ENCODE measurements around the gene ACOX3.

ACOX3 gene

GRCh38 chr4:8451440-8452182, 11.1 kb upstream of the ACOX3 start:
- Histone ChIP-seq H3K4me2 (ENCODE audit: low read length) (no peak overlapping the region), H2AFZ (ENCODE audit: low read length) (no peak overlapping the region), H3K4me1 (ENCODE audit: insufficient read depth, low read length, severe bottlenecking) (no peaks in the 10 kb centered on the region), H4K20me1 (ENCODE audit: insufficient read depth, low read length) (no peaks in the 10 kb centered on the region), H3K27ac (ENCODE audit: low read depth, low read length, poor library complexity, severe bottlenecking) (no peak overlapping the region), H3K27me3 (ENCODE audit: insufficient read depth, low read length) (no peaks in the 10 kb centered on the region), H3K9me2 (ENCODE audit: low read depth, low read length) (no peaks in the 10 kb centered on the region), H3K9me3 (ENCODE audit: low read length) (no peaks in the 10 kb centered on the region), H3K79me2 (ENCODE audit: insufficient read depth, low read length) (no peaks in the 10 kb centered on the region), H3K9ac (ENCODE audit: low read length) (no peak overlapping the region), H3K36me3 (ENCODE audit: insufficient read depth, low read length) (peaks cover 32% of the 10 kb centered on the region), H3F3A (ENCODE audit: insufficient read depth, low read length) (no peaks in the 10 kb centered on the region), H3K4me3 (ENCODE audit: low read depth, low read length, poor library complexity, severe bottlenecking) (no peak overlapping the region)
- TF ChIP-seq EZH2 (IDR thresholded peaks at IDR 0.05; ENCODE audit: borderline replicate concordance, low read length) (no peak), CTCF (IDR thresholded peaks at IDR 0.05; ENCODE audit: low read length) (no peak)

- Histone ChIP-seq H3K9ac (ENCODE audit: low read length) (no peak overlapping the region), H3F3A (ENCODE audit: insufficient read depth, low read length) (no peaks in the 10 kb centered on the region), H2AFZ (ENCODE audit: low read length) (no peak overlapping the region), H3K79me2 (ENCODE audit: insufficient read depth, low read length) (0 out of 2 replicates have a peak, but pooled peaks cover 7% of the 10 kb centered on the region), H3K9me3 (ENCODE audit: low read length) (no peaks in the 10 kb centered on the region), H4K20me1 (ENCODE audit: insufficient read depth, low read length) (no peaks in the 10 kb centered on the region), H3K4me2 (ENCODE audit: low read length) (no peak overlapping the region), H3K27ac (ENCODE audit: low read depth, low read length, poor library complexity, severe bottlenecking) (no peak overlapping the region), H3K9me2 (ENCODE audit: low read depth, low read length) (no peaks in the 10 kb centered on the region), H3K4me1 (ENCODE audit: insufficient read depth, low read length, severe bottlenecking) (peaks cover 21% of the 10 kb centered on the region), H3K36me3 (ENCODE audit: insufficient read depth, low read length) (peaks cover 9% of the 10 kb centered on the region; the same call in 1 of the 2 replicates), H3K27me3 (ENCODE audit: insufficient read depth, low read length) (no peaks in the 10 kb centered on the region), H3K4me3 (ENCODE audit: low read depth, low read length, poor library complexity, severe bottlenecking) (no peak overlapping the region)
- TF ChIP-seq EZH2 (IDR thresholded peaks at IDR 0.05; ENCODE audit: borderline replicate concordance, low read length) (no peak), CTCF (IDR thresholded peaks at IDR 0.05; ENCODE audit: low read length) (no peak)
These were observed 5.6 kb upstream of the ACOX3 start for GRCh38 chr4:8446122-8446521.

GRCh38 chr4:8443801-8444200, 3.3 kb upstream of the ACOX3 start:
- Histone ChIP-seq H3K9me3 (ENCODE audit: low read length) (no peaks in the 10 kb centered on the region), H3K4me2 (ENCODE audit: low read length) (no peak overlapping the region), H3K9me2 (ENCODE audit: low read depth, low read length) (no peaks in the 10 kb centered on the region), H3K4me1 (ENCODE audit: insufficient read depth, low read length, severe bottlenecking) (peaks cover 29% of the 10 kb centered on the region), H3K79me2 (ENCODE audit: insufficient read depth, low read length) (0 out of 2 replicates have a peak, but pooled peaks cover 12% of the 10 kb centered on the region), H3K27me3 (ENCODE audit: insufficient read depth, low read length) (no peaks in the 10 kb centered on the region), H3K27ac (ENCODE audit: low read depth, low read length, poor library complexity, severe bottlenecking) (no peak overlapping the region), H3K4me3 (ENCODE audit: low read depth, low read length, poor library complexity, severe bottlenecking) (no peak overlapping the region), H4K20me1 (ENCODE audit: insufficient read depth, low read length) (no peaks in the 10 kb centered on the region), H2AFZ (ENCODE audit: low read length) (no peak overlapping the region), H3K36me3 (ENCODE audit: insufficient read depth, low read length) (peaks cover 8% of the 10 kb centered on the region; the same call in 1 of the 2 replicates), H3F3A (ENCODE audit: insufficient read depth, low read length) (no peaks in the 10 kb centered on the region), H3K9ac (ENCODE audit: low read length) (no peak overlapping the region)
- TF ChIP-seq CTCF (IDR thresholded peaks at IDR 0.05; ENCODE audit: low read length): no peak
- TF ChIP-seq EZH2 (IDR thresholded peaks at IDR 0.05; ENCODE audit: borderline replicate concordance, low read length): no peak
